H9 (cell line): Measurements from ENCODE around the gene PCDHGB2. TPM values are rescaled to one million over a fixed set of nuclear protein-coding genes. Genes with fewer than 3 reads are reported as not detected.

ENCODE experiments used
- DNase-seq: peaks from one replicate; pipeline ENCODE4 v3.0.0-alpha.2; 2017
- H2AFZ ChIP-seq: one replicate; pipeline ENCODE4 v1.6.1; 2013; ENCODE audit warnings: mild to moderate bottlenecking, low read length, control low read depth, moderate library complexity
- H2AK5ac ChIP-seq: 2 replicates; pipeline ENCODE4 v1.6.1; 2013; ENCODE audit warnings: low read length, control low read depth, mixed read lengths; ENCODE audit not compliant: insufficient read length
- H2BK120ac ChIP-seq: one replicate; pipeline ENCODE4 v1.6.1; 2013; ENCODE audit warnings: low read depth, mild to moderate bottlenecking, low read length, control low read depth, inconsistent platforms; ENCODE audit not compliant: poor library complexity, severe bottlenecking
- H2BK12ac ChIP-seq: 2 replicates; pipeline ENCODE4 v1.6.1; 2013; ENCODE audit warnings: low read length, control low read depth, mixed read lengths, low read depth; ENCODE audit not compliant: insufficient read length
- H2BK15ac ChIP-seq: 2 replicates; pipeline ENCODE4 v1.6.1; 2013; ENCODE audit warnings: low read depth, low read length, control low read depth
- H2BK20ac ChIP-seq: one replicate; pipeline ENCODE4 v1.6.1; 2013; ENCODE audit warnings: low read depth, mild to moderate bottlenecking, low read length, control low read depth, inconsistent platforms; ENCODE audit not compliant: poor library complexity, severe bottlenecking
- H2BK5ac ChIP-seq: 2 replicates; pipeline ENCODE4 v1.6.1; 2013; ENCODE audit warnings: low read length, control low read depth, mixed read lengths; ENCODE audit not compliant: insufficient read length
- H3K14ac ChIP-seq: 2 replicates; pipeline ENCODE4 v1.6.1; 2013; ENCODE audit warnings: low read length, control low read depth; ENCODE audit not compliant: insufficient read depth
- H3K18ac ChIP-seq: 2 replicates; pipeline ENCODE4 v1.6.1; 2013; ENCODE audit warnings: low read depth, mild to moderate bottlenecking, mixed read lengths, low read length, control low read depth; ENCODE audit not compliant: insufficient read length
- H3K23ac ChIP-seq: 2 replicates; pipeline ENCODE4 v1.6.1; 2013; ENCODE audit warnings: low read length, control low read depth, mixed read lengths, low read depth; ENCODE audit not compliant: insufficient read length
- H3K23me2 ChIP-seq: 2 replicates; pipeline ENCODE4 v1.6.1; 2013; ENCODE audit warnings: low read depth, mild to moderate bottlenecking, mixed read lengths, low read length, control low read depth; ENCODE audit not compliant: insufficient read length, poor library complexity, severe bottlenecking
- H3K27ac ChIP-seq: 2 replicates; pipeline ENCODE4 v1.5.1; 2013; ENCODE audit warnings: low read length, control low read depth, mixed read lengths, low read depth; ENCODE audit not compliant: insufficient read length
- H3K27me3 ChIP-seq: 2 replicates; pipeline ENCODE4 v1.6.1; 2013; ENCODE audit warnings: low read length, control low read depth, inconsistent platforms; ENCODE audit not compliant: insufficient read depth
- H3K4ac ChIP-seq: 2 replicates; pipeline ENCODE4 v1.6.1; 2013; ENCODE audit warnings: low read depth, mild to moderate bottlenecking, control low read depth, inconsistent platforms, low read length, moderate library complexity
- H3K4me1 ChIP-seq: 2 replicates; pipeline ENCODE4 v1.6.1; 2013; ENCODE audit warnings: low read length, control low read depth, inconsistent platforms; ENCODE audit not compliant: insufficient read depth
- H3K4me2 ChIP-seq: 2 replicates; pipeline ENCODE4 v1.6.1; 2013; ENCODE audit warnings: low read length, control low read depth, mixed read lengths; ENCODE audit not compliant: insufficient read length, insufficient read depth
- H3K56ac ChIP-seq: 2 replicates; pipeline ENCODE4 v1.6.1; 2013; ENCODE audit warnings: low read depth, mild to moderate bottlenecking, mixed read lengths, low read length, control low read depth; ENCODE audit not compliant: insufficient read length
- H3K79me1 ChIP-seq: 2 replicates; pipeline ENCODE4 v1.6.1; 2013; ENCODE audit warnings: low read depth, mild to moderate bottlenecking, moderate library complexity, low read length, control low read depth, inconsistent platforms; ENCODE audit not compliant: insufficient read depth, poor library complexity, severe bottlenecking
- H3K79me2 ChIP-seq: 2 replicates; pipeline ENCODE4 v1.6.1; 2013; ENCODE audit warnings: low read length, control low read depth, inconsistent platforms; ENCODE audit not compliant: insufficient read depth
- H3K9ac ChIP-seq: 2 replicates; pipeline ENCODE4 v1.6.1; 2013; ENCODE audit warnings: low read length, control low read depth, mixed read lengths; ENCODE audit not compliant: insufficient read length; ENCODE audit errors: extremely low read depth
- H3K9me3 ChIP-seq: one replicate; pipeline ENCODE4 v1.6.1; 2013; ENCODE audit warnings: low read depth, low read length, inconsistent platforms; ENCODE audit not compliant: control insufficient read depth
- H3T11ph ChIP-seq: one replicate; pipeline ENCODE4 v1.6.1; 2013; ENCODE audit warnings: mild to moderate bottlenecking, low read length, control low read depth, inconsistent platforms
- H4K20me1 ChIP-seq: one replicate; pipeline ENCODE4 v1.6.1; 2013; ENCODE audit not compliant: control insufficient read depth, insufficient read length, insufficient read depth
- H4K5ac ChIP-seq: 2 replicates; pipeline ENCODE4 v1.6.1; 2013; ENCODE audit warnings: low read depth, mild to moderate bottlenecking, mixed read lengths, low read length, control low read depth; ENCODE audit not compliant: insufficient read length
- H4K8ac ChIP-seq: replicated peaks from 2 replicates; pipeline ENCODE4 v1.6.1; 2013; ENCODE audit warnings: low read length, control low read depth, mixed read lengths, low read depth; ENCODE audit not compliant: insufficient read length
- H4K91ac ChIP-seq: 2 replicates; pipeline ENCODE4 v1.6.1; 2013; ENCODE audit warnings: low read depth, mild to moderate bottlenecking, moderate library complexity, mixed read lengths, low read length, control low read depth; ENCODE audit not compliant: insufficient read length
- H3K27ac Mint-ChIP-seq, 3 experiments: 2 replicates in 2 of 3; 3 replicates in 1 of 3; pipeline ENCODE4 v1.8.0; 2020 to 2021; ENCODE audit warnings: mixed read lengths in 3 of 3, mild to moderate bottlenecking in 1 of 3, moderate library complexity in 1 of 3
- H3K27me3 Mint-ChIP-seq: 2 replicates; pipeline ENCODE4 v1.8.0; 2021; ENCODE audit warnings: low read depth, mild to moderate bottlenecking, moderate library complexity, mixed read lengths
- H3K36me3 Mint-ChIP-seq, 3 experiments: 2 replicates in 2 of 3; 3 replicates in 1 of 3; pipeline ENCODE4 v1.8.0; 2020 to 2021; ENCODE audit warnings: low read depth in 3 of 3, mixed read lengths in 3 of 3; ENCODE audit not compliant: insufficient read depth in 1 of 3
- H3K4me1 Mint-ChIP-seq, 2 experiments: 2 replicates each; pipeline ENCODE4 v1.8.0; 2020; ENCODE audit warnings: mixed read lengths in 2 of 2
- H3K4me3 Mint-ChIP-seq, 2 experiments: 2 replicates in 1 of 2; 3 replicates in 1 of 2; pipeline ENCODE4 v1.8.0; 2020 to 2021; ENCODE audit warnings: mild to moderate bottlenecking in 2 of 2, mixed read lengths in 2 of 2, moderate library complexity in 1 of 2
- H3K9me3 Mint-ChIP-seq, 2 experiments: 2 replicates in 1 of 2; 3 replicates in 1 of 2; pipeline ENCODE4 v1.8.0; 2020; ENCODE audit warnings: mild to moderate bottlenecking in 2 of 2, mixed read lengths in 2 of 2, moderate library complexity in 1 of 2
- WGBS: extraction: QIAGEN DNeasy Blood & Tissue Kit; methylation state at CpG from one replicate; pipeline ENCODE4 v1.1.7; 2013; ENCODE audit warnings: missing lambda C conversion rate, low lambda C conversion rate, mixed read lengths; ENCODE audit not compliant: insufficient read length; ENCODE audit errors: extremely low coverage; 5-methylcytosine and 5-hydroxymethylcytosine counted together
- total RNA-seq: library from RNA; stranded (reverse); gene quantifications from 2 replicates; pipeline ENCODE4 v1.2.1, GENCODE V29; 2021
- TF ChIP-seq, protein P1 (sequence below): fragments of 200-600 bp; sonication (generic); conservative IDR thresholded peaks from 3 replicates; pipeline ENCODE4 v1.8.0; 2021; ENCODE audit warnings: antibody characterized with exemption, mild to moderate bottlenecking

PCDHGB2 gene
- total RNA-seq, 1 experiment from 2014 or later: 3.8 TPM

DNA sequence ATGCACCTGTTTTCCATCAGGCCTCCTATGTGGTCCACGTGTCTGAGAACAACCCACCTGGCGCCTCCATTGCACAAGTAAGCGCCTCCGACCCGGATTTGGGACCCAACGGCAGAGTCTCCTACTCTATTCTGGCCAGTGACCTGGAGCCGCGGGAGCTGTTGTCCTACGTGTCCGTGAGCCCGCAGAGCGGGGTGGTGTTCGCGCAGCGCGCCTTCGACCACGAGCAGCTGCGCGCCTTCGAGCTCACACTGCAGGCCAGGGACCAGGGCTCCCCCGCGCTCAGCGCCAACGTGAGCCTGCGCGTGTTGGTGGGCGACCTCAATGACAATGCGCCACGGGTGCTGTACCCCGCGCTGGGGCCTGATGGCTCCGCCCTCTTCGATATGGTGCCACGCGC lies 8.2 kb upstream of the PCDHGB2 start:
- Histone ChIP-seq H4K8ac (no peak overlapping the region), H3K18ac (no peak overlapping the region), H3K27me3 (no peaks in the 10 kb centered on the region), H2BK15ac (no peak overlapping the region), H3K4me2 (no peak overlapping the region), H2BK12ac (no peak overlapping the region), H2BK5ac (no peak overlapping the region), H3K14ac (no peak overlapping the region), H3K23ac (no peak overlapping the region), H2AK5ac (no peak overlapping the region), H2BK120ac (no peak overlapping the region), H3K4me1 (no peaks in the 10 kb centered on the region), H3K9me3 (peaks cover 30% of the 10 kb centered on the region), H3K79me2 (no peaks in the 10 kb centered on the region), H3K56ac (no peak overlapping the region), H2AFZ (no peak overlapping the region), H4K91ac (no peak overlapping the region), H3K79me1 (no peaks in the 10 kb centered on the region), H4K20me1 (no peaks in the 10 kb centered on the region), H3K9ac (no peak overlapping the region), H3K4ac (no peak overlapping the region), H3T11ph (no peak overlapping the region), H3K27ac (no peak overlapping the region), H4K5ac (no peak overlapping the region), H2BK20ac (no peak overlapping the region), H3K23me2 (peaks cover 4% of the 10 kb centered on the region)
- H3K4me3 Mint-ChIP-seq: no peak overlapping the region
- H3K27ac Mint-ChIP-seq: no peak overlapping the region
- WGBS: no CpG with 5 or more reads among the region's 36 CpGs
- H3K4me1 Mint-ChIP-seq: peaks cover 6% of the 10 kb centered on the region in 2 experiments
- H3K27me3 Mint-ChIP-seq: peaks cover 2% of the 10 kb centered on the region
- peaks cover 16 to 64% (median 43%) of the 10 kb centered on the region in 3 experiments for H3K36me3 Mint-ChIP-seq
- TF ChIP-seq, protein P1, sequence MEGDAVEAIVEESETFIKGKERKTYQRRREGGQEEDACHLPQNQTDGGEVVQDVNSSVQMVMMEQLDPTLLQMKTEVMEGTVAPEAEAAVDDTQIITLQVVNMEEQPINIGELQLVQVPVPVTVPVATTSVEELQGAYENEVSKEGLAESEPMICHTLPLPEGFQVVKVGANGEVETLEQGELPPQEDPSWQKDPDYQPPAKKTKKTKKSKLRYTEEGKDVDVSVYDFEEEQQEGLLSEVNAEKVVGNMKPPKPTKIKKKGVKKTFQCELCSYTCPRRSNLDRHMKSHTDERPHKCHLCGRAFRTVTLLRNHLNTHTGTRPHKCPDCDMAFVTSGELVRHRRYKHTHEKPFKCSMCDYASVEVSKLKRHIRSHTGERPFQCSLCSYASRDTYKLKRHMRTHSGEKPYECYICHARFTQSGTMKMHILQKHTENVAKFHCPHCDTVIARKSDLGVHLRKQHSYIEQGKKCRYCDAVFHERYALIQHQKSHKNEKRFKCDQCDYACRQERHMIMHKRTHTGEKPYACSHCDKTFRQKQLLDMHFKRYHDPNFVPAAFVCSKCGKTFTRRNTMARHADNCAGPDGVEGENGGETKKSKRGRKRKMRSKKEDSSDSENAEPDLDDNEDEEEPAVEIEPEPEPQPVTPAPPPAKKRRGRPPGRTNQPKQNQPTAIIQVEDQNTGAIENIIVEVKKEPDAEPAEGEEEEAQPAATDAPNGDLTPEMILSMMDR: no peak
- H3K9me3 Mint-ChIP-seq: peaks cover 57 to 62% of the 10 kb centered on the region in 2 experiments
- no peak for DNase-seq
